ENCODE measurements around the gene ISYNA1. TPM values are rescaled to one million over a fixed set of nuclear protein-coding genes. Genes with fewer than 3 reads are reported as not detected.
A peak's percentile ranks its signal among the peaks of the same experiment; 100 is the strongest.

Gene ISYNA1
- total and polyA plus RNA-seq, 2 of the 8 experiments (the other 6 are each of a cell fraction or from before 2014, with no cell fraction given) = 207 to 264 TPM

- H3K56ac ChIP-seq (replicated peaks; ENCODE audit: insufficient read length, low read depth, low read length) = no peak overlapping the region
- peaks cover 0 to 23% (median 14%) of the 10 kb centered on the region in 4 experiments; a peak in 6 of 7 replicates for H3K27me3 ChIP-seq (replicated peaks in 1 of 4; ENCODE audit: control insufficient read depth in 3 of 4, extremely low read depth in 1 of 4, insufficient read depth in 3 of 4, low read length in 3 of 4)
- H3K36me3 ChIP-seq (ENCODE audit: control insufficient read depth in 2 of 4, insufficient read depth in 4 of 4, low read length in 3 of 4) = no peaks in the 10 kb centered on the region
- H2BK120ac ChIP-seq (replicated peaks; ENCODE audit: low read depth, low read length) = no peak overlapping the region
- H3K18ac ChIP-seq (ENCODE audit: extremely low read depth, low read length) = no peak overlapping the region
- no peak overlapping the region for H3K4ac ChIP-seq (replicated peaks; ENCODE audit: insufficient read length, low read depth, low read length)
- no peak overlapping the region for H3K9ac ChIP-seq (replicated peaks in 1 of 4; ENCODE audit: extremely low read depth in 1 of 4, low read depth in 3 of 4, low read length in 3 of 4)
- FAIRE-seq = no peak
- H3K23me2 ChIP-seq (ENCODE audit: low read depth, low read length) = peaks cover 2% of the 10 kb centered on the region; the same call in 1 of the 2 replicates
- H3K4me1 ChIP-seq (replicated peaks in 1 of 4; ENCODE audit: control insufficient read depth in 3 of 4, insufficient read depth in 4 of 4, low read length in 3 of 4) = peaks cover 3 to 4% (median 3%) of the 10 kb centered on the region in 4 experiments
- H4K91ac ChIP-seq (replicated peaks; ENCODE audit: insufficient read length, low read length) = no peak overlapping the region
- H2BK5ac ChIP-seq (ENCODE audit: low read depth, low read length) = no peak overlapping the region
- H2AK5ac ChIP-seq (ENCODE audit: low read depth, low read length) = no peak overlapping the region
- H3K79me1 ChIP-seq (ENCODE audit: low read depth, low read length) = no peaks in the 10 kb centered on the region
- POLR2A ChIA-PET (ENCODE audit: partially characterized antibody) = interaction anchor here (1.2 to 3.3 kb wide), 4 partner anchors 10 to 30 kb away, joined by 3 to 12 read pairs (median 6); no protein-coding TSS in a partner anchor
- no peaks in the 10 kb centered on the region for H3K9me3 ChIP-seq (ENCODE audit: insufficient read depth in 2 of 2, low read depth in 1 of 2, low read length in 1 of 2)
- H2BK15ac ChIP-seq (ENCODE audit: low read length) = 0 out of 2 replicates have a peak overlapping the region, but pooled peaks have one; percentile 46
- no peak overlapping the region for H2AFZ ChIP-seq (ENCODE audit: low read length)
- 78% methylated on average over 6 of the region's 6 CpGs; no CpG with 5 or more reads in 1 of the 2 experiments for WGBS, 2 experiments (ENCODE audit: extremely low coverage in 1 of 2, insufficient coverage in 1 of 2, insufficient read length in 1 of 2, insufficient replicate concordance in 2 of 2, low coverage in 1 of 2, low lambda C conversion rate in 2 of 2, missing lambda C conversion rate in 1 of 2)
- H3K4me2 ChIP-seq (ENCODE audit: insufficient read depth in 1 of 2, low read depth in 2 of 2, low read length in 2 of 2) = no peak overlapping the region
- H4K20me1 ChIP-seq (replicated peaks in 1 of 2; ENCODE audit: control insufficient read depth in 1 of 2, insufficient read depth in 2 of 2, low read length in 2 of 2) = no peaks in the 10 kb centered on the region
- no peak overlapping the region for H3K4me3 ChIP-seq (ENCODE audit: extremely low read depth in 1 of 4, insufficient read depth in 2 of 4, low read depth in 3 of 4, low read length in 4 of 4)
- no peak overlapping the region for H4K5ac ChIP-seq (ENCODE audit: insufficient read length, low read depth, low read length)
- no peak for DNase-seq (ENCODE audit: low read depth in 1 of 2, low spot score in 2 of 2)
- no peak overlapping the region for H4K8ac ChIP-seq (ENCODE audit: extremely low read depth, insufficient read depth, low read length)
- CTCF ChIA-PET (ENCODE audit: partially characterized antibody) = interaction anchor here (0.8 to 10.4 kb wide), 13 partner anchors 10 to 141 kb away, joined by 3 to 177 read pairs (median 15); partner anchors contain the start of genes LRRC25 and SSBP4
- no peak overlapping the region for H3K14ac ChIP-seq (ENCODE audit: insufficient read length)
- H3K23ac ChIP-seq (ENCODE audit: insufficient read length) = no peak overlapping the region
- no peaks in the 10 kb centered on the region for H3K79me2 ChIP-seq (ENCODE audit: control insufficient read depth in 1 of 2, insufficient read depth in 2 of 2, low read length in 2 of 2)
- no peak overlapping the region for H3K27ac ChIP-seq (ENCODE audit: low read depth, low read length)
- H2BK12ac ChIP-seq (ENCODE audit: low read depth, low read length) = 0 out of 2 replicates have a peak overlapping the region, but pooled peaks have one; percentile 5
- H2BK20ac ChIP-seq (ENCODE audit: low read length) = no peak overlapping the region
- TF ChIP-seq SP4 (IDR thresholded peaks at IDR 0.05; ENCODE audit: low read length) (no peak), RXRA (IDR thresholded peaks at IDR 0.05; ENCODE audit: insufficient read depth, low read depth, low read length) (no peak), EGR1 (IDR thresholded peaks at IDR 0.05; ENCODE audit: borderline replicate concordance, low read depth, low read length) (no peak), RNF2 (IDR thresholded peaks at IDR 0.05; ENCODE audit: borderline replicate concordance, low read depth, low read length, missing control alignments, poor library complexity, severe bottlenecking) (no peak), KDM1A (IDR thresholded peaks at IDR 0.05; ENCODE audit: borderline replicate concordance, low read length) (no peak), SP2 (IDR thresholded peaks at IDR 0.05; ENCODE audit: low read length) (no peak), KDM5A (IDR thresholded peaks at IDR 0.05; ENCODE audit: low read length) (no peak), BCL11A (IDR thresholded peaks at IDR 0.05; ENCODE audit: low read depth in 2 of 2, low read length in 2 of 2) (no peak), POLR2A (IDR thresholded peaks at IDR 0.05; ENCODE audit: control extremely low read depth in 1 of 2, low read depth in 2 of 2, low read length in 2 of 2) (no peak), SP1 (IDR thresholded peaks at IDR 0.05; ENCODE audit: low read depth, low read length) (no peak), SIN3A (conservative IDR thresholded peaks at IDR 0.05 in 1 of 2, IDR thresholded peaks at IDR 0.05 in 1 of 2; ENCODE audit: low read depth in 1 of 2, low read length in 2 of 2) (no peak), SAP30 (IDR thresholded peaks at IDR 0.05; ENCODE audit: insufficient read depth, insufficient replicate concordance, low read length) (no peak)
Measured at GRCh38 chr19:18390065-18390907, 47.6 kb downstream of the ISYNA1 start.
